ENCODE results near the gene ACAA1.

ACAA1 gene

DNA sequence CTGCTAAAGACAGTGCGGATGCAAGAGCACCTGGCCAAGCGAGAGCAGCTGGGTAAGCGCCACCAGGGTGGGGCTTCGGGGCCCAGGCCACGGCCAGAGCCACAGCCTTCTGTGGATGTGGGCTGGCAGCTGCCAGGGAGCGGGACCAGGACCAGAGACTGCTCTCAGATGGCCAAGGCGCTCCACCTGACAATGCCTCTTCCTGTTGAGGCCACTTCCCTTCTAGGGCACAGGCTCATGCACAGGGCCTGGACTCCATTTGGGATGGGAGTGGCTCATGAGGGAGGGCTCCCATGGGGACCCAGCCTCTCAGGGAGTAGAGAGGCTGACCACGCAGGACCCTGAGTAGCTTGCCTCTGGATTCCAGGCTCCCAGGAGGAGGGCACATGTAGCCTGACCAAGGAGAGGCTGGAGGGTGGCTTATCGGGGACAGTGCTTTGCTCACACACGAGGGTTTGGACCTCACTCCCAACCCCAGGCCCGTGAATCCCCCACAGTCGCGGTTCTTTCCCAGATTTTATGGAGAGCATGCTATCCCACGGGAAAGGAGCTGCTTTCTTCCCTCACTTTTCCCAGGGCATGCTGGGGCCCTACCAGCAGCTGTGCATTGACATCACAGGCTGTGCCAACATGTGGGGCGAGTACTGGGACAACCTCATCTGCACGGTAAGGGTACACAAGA is 25.1 kb downstream of the ACAA1 start:
- DNase-seq (ENCODE audit: low read depth): no peak
- H3K4me3 ChIP-seq (ENCODE audit: low read length): no peak overlapping the region
- TF ChIP-seq CTCF (conservative IDR thresholded peaks at IDR 0.05; ENCODE audit: low read length): no peak

- no peak for DNase-seq (ENCODE audit: low read depth)
- no peak for TF ChIP-seq CTCF (conservative IDR thresholded peaks at IDR 0.05; ENCODE audit: low read length)
- no peak overlapping the region for H3K4me3 ChIP-seq (ENCODE audit: low read length)
Measured at GRCh38 chr3:38111201-38111600, 25.7 kb downstream of the ACAA1 start.

- DNase-seq (ENCODE audit: low read depth): no peak
- H3K4me3 ChIP-seq (ENCODE audit: low read length): no peak overlapping the region
- no peak for TF ChIP-seq CTCF (conservative IDR thresholded peaks at IDR 0.05; ENCODE audit: low read length)
Measured at GRCh38 chr3:38110314-38111050, 26.4 kb downstream of the ACAA1 start.

GRCh38 chr3:38109580-38110313 is 27.2 kb downstream of the ACAA1 start:
- no peak for TF ChIP-seq CTCF (conservative IDR thresholded peaks at IDR 0.05; ENCODE audit: low read length)
- H3K4me3 ChIP-seq (ENCODE audit: low read length): no peak overlapping the region
- no peak for DNase-seq (ENCODE audit: low read depth)

GRCh38 chr3:38108649-38109579 is 28.0 kb downstream of the ACAA1 start:
- H3K4me3 ChIP-seq (ENCODE audit: low read length): no peak overlapping the region
- no peak for TF ChIP-seq CTCF (conservative IDR thresholded peaks at IDR 0.05; ENCODE audit: low read length)
- no peak for DNase-seq (ENCODE audit: low read depth)

- DNase-seq (ENCODE audit: low read depth): no peak
- no peak for TF ChIP-seq CTCF (conservative IDR thresholded peaks at IDR 0.05; ENCODE audit: low read length)
- H3K4me3 ChIP-seq (ENCODE audit: low read length): no peak overlapping the region
Measured at GRCh38 chr3:38107911-38108648, 28.8 kb downstream of the ACAA1 start.

Measured in AG10803 (cell line).